Smooth muscle cell (in vitro differentiated cells): ENCODE results near the gene YPEL2. TPM values are rescaled to one million over a fixed set of nuclear protein-coding genes. Genes with fewer than 3 reads are reported as not detected.

ENCODE experiments used
- DNase-seq: peaks from one replicate; lab custom pipeline; 2025; ENCODE audit not compliant: unreplicated experiment; lab: John Stamatoyannopoulos, UW
- H2AFZ ChIP-seq: fragments of 200-600 bp; sonication (generic); 2 replicates; pipeline ENCODE4 v1.6.0; 2016; ENCODE audit warnings: antibody characterized with exemption, low read depth, mild to moderate bottlenecking
- H3F3A ChIP-seq: fragments of 200-600 bp; sonication (generic); 2 replicates; pipeline ENCODE4 v1.6.0; 2017; ENCODE audit warnings: antibody characterized with exemption, low read depth
- H3K27ac ChIP-seq: fragments of 200-600 bp; sonication (generic); 2 replicates; pipeline ENCODE4 v1.5.1; 2016; ENCODE audit warnings: low read depth, mild to moderate bottlenecking
- H3K27me3 ChIP-seq: fragments of 200-600 bp; sonication (generic); 2 replicates; pipeline ENCODE4 v1.6.1; 2016; ENCODE audit warnings: low read depth, mild to moderate bottlenecking
- H3K36me3 ChIP-seq: fragments of 200-600 bp; sonication (generic); 2 replicates; pipeline ENCODE4 v1.5.1; 2016; ENCODE audit warnings: low read depth
- H3K4me1 ChIP-seq: fragments of 200-600 bp; sonication (generic); 2 replicates; pipeline ENCODE4 v1.5.1; 2016; ENCODE audit warnings: low read depth
- H3K4me2 ChIP-seq: fragments of 200-600 bp; sonication (generic); 2 replicates; pipeline ENCODE4 v1.6.0; 2016; ENCODE audit warnings: mild to moderate bottlenecking
- H3K4me3 ChIP-seq: fragments of 200-600 bp; sonication (generic); 2 replicates; pipeline ENCODE4 v1.5.1; 2016; ENCODE audit warnings: mild to moderate bottlenecking
- H3K79me2 ChIP-seq: fragments of 200-600 bp; sonication (generic); 2 replicates; pipeline ENCODE4 v1.6.0; 2016; ENCODE audit warnings: low read depth, mild to moderate bottlenecking
- H3K9ac ChIP-seq: fragments of 200-600 bp; sonication (generic); 2 replicates; pipeline ENCODE4 v1.6.0; 2016; ENCODE audit warnings: low read depth
- H3K9me3 ChIP-seq: fragments of 200-600 bp; sonication (generic); replicated peaks from 2 replicates; pipeline ENCODE4 v1.5.1; 2016; ENCODE audit warnings: low read depth
- H4K20me1 ChIP-seq: fragments of 200-600 bp; sonication (generic); 2 replicates; pipeline ENCODE4 v1.6.0; 2016; ENCODE audit warnings: low read depth
- CTCF ChIP-seq: fragments of 200-600 bp; sonication (generic); IDR thresholded peaks from 2 replicates; pipeline ENCODE4 v1.5.1; 2017; ENCODE audit warnings: borderline replicate concordance, mild to moderate bottlenecking, antibody characterized with exemption; ENCODE audit not compliant: insufficient read depth, poor library complexity, severe bottlenecking
- WGBS: methylation state at CpG from one replicate; pipeline ENCODE4 v1.1.7; 2016; ENCODE audit warnings: low lambda C conversion rate; 5-methylcytosine and 5-hydroxymethylcytosine counted together
- polyA plus RNA-seq: library from polyadenylated mRNA; unstranded; fragments of >200 nt; fragmentation: Nextera tagmentation; extraction: Ambion mirVana; gene quantifications from 2 replicates; pipeline ENCODE4 v1.2.1, GENCODE V29; 2016
- total RNA-seq: library from RNA; depleted of rRNA; stranded (reverse); fragments of >200 nt; gene quantifications from 2 replicates; pipeline ENCODE4 v1.2.3, GENCODE V29; 2014

The YPEL2 gene
- total and polyA plus RNA-seq, 2 experiments from 2014 or later: 4.0 to 9.6 TPM

- DNase-seq: no peak
- no peak overlapping the region for H3K9ac ChIP-seq
- no peaks in the 10 kb centered on the region for H3K27me3 ChIP-seq
- H3K4me3 ChIP-seq: no peak overlapping the region
- no peaks in the 10 kb centered on the region for H3K9me3 ChIP-seq
- H3K27ac ChIP-seq: peak overlapping the region; percentile 65
- H4K20me1 ChIP-seq: no peaks in the 10 kb centered on the region
- H3K36me3 ChIP-seq: no peaks in the 10 kb centered on the region
- 5% methylated on average over 2 of the region's 2 CpGs for WGBS
- H3K79me2 ChIP-seq: peaks cover 19% of the 10 kb centered on the region
- TF ChIP-seq CTCF: no peak
- H3K4me2 ChIP-seq: peak overlapping the region; percentile 61
- no peak overlapping the region for H2AFZ ChIP-seq
- H3K4me1 ChIP-seq: peaks cover 58% of the 10 kb centered on the region
- peaks cover 13% of the 10 kb centered on the region for H3F3A ChIP-seq
Observed at GRCh38 chr17:59372138-59372751, 40.8 kb downstream of the YPEL2 start.

GRCh38 chr17:59373882-59374495 is 42.5 kb downstream of the YPEL2 start:
- peak overlapping the region; percentile 65 for H3K27ac ChIP-seq

GRCh38 chr17:59374612-59375011 is 43.2 kb downstream of the YPEL2 start:
- WGBS: 97% methylated on average over 4 of the region's 4 CpGs
- no peaks in the 10 kb centered on the region for H3K27me3 ChIP-seq
- no peak overlapping the region for H3K27ac ChIP-seq
- H3K79me2 ChIP-seq: peaks cover 17% of the 10 kb centered on the region
- no peaks in the 10 kb centered on the region for H3K36me3 ChIP-seq
- no peak overlapping the region for H3K4me3 ChIP-seq
- DNase-seq: no peak
- H4K20me1 ChIP-seq: no peaks in the 10 kb centered on the region
- TF ChIP-seq CTCF: no peak
- no peak overlapping the region for H3K9ac ChIP-seq
- no peak overlapping the region for H3K4me2 ChIP-seq
- H2AFZ ChIP-seq: no peak overlapping the region
- H3F3A ChIP-seq: peaks cover 13% of the 10 kb centered on the region
- no peaks in the 10 kb centered on the region for H3K9me3 ChIP-seq
- peaks cover 39% of the 10 kb centered on the region for H3K4me1 ChIP-seq

More at GRCh38 chr17:59373882-59374495, 42.5 kb downstream of the YPEL2 start:
- WGBS: 50% methylated on average over 5 of the region's 5 CpGs
- H3K4me2 ChIP-seq: no peak overlapping the region
- H3K9me3 ChIP-seq: no peaks in the 10 kb centered on the region
- TF ChIP-seq CTCF: no peak
- H3K4me1 ChIP-seq: peaks cover 45% of the 10 kb centered on the region
- H3K36me3 ChIP-seq: no peaks in the 10 kb centered on the region
- H3K27me3 ChIP-seq: no peaks in the 10 kb centered on the region
- no peaks in the 10 kb centered on the region for H4K20me1 ChIP-seq
- no peak overlapping the region for H3K9ac ChIP-seq
- no peak for DNase-seq
- peaks cover 13% of the 10 kb centered on the region for H3F3A ChIP-seq
- no peak overlapping the region for H3K4me3 ChIP-seq
- H3K79me2 ChIP-seq: peaks cover 23% of the 10 kb centered on the region
- H2AFZ ChIP-seq: no peak overlapping the region

- Histone ChIP-seq H4K20me1 (no peaks in the 10 kb centered on the region), H3K4me3 (no peak overlapping the region), H3K27me3 (no peaks in the 10 kb centered on the region), H3K36me3 (no peaks in the 10 kb centered on the region), H3F3A (peaks cover 13% of the 10 kb centered on the region), H3K4me1 (peaks cover 27% of the 10 kb centered on the region), H3K79me2 (peaks cover 16% of the 10 kb centered on the region), H3K9ac (peak overlapping the region; percentile 17), H3K4me2 (no peak overlapping the region), H3K9me3 (no peaks in the 10 kb centered on the region), H3K27ac (peak overlapping the region; percentile 21), H2AFZ (no peak overlapping the region)
- TF ChIP-seq CTCF: no peak
- no peak for DNase-seq
Observed at GRCh38 chr17:59375857-59376256, 44.4 kb downstream of the YPEL2 start.
